Esophagus muscularis mucosa (tissue), 4 donors: Measurements from ENCODE around the gene UNC45B.
A peak's percentile ranks its signal among the peaks of the same experiment; 100 is the strongest.

Source experiments
- EP300 ChIP-seq: sonication (generic); formaldehyde crosslinking; IDR thresholded peaks from one replicate; pipeline ENCODE4 v1.6.1; 2017; ENCODE audit warnings: antibody characterized with exemption
- POLR2AphosphoS5 ChIP-seq, 2 donors: sonication (generic); formaldehyde crosslinking; IDR thresholded peaks; one replicate each; pipeline ENCODE4 v1.6.1; 2017; ENCODE audit warnings: antibody characterized with exemption in 2 of 2
- TF ChIP-seq, protein P1 (sequence below), 3 experiments: fragments of 200-600 bp in 2 of 3; fragments of 450-650 bp in 1 of 3; sonication (generic) in 2 of 3; IDR thresholded peaks; one replicate each; pipeline ENCODE4 v1.5.1; 2017 to 2019; ENCODE audit warnings: antibody characterized with exemption in 3 of 3, mild to moderate bottlenecking in 2 of 3, moderate library complexity in 1 of 3

DNA sequence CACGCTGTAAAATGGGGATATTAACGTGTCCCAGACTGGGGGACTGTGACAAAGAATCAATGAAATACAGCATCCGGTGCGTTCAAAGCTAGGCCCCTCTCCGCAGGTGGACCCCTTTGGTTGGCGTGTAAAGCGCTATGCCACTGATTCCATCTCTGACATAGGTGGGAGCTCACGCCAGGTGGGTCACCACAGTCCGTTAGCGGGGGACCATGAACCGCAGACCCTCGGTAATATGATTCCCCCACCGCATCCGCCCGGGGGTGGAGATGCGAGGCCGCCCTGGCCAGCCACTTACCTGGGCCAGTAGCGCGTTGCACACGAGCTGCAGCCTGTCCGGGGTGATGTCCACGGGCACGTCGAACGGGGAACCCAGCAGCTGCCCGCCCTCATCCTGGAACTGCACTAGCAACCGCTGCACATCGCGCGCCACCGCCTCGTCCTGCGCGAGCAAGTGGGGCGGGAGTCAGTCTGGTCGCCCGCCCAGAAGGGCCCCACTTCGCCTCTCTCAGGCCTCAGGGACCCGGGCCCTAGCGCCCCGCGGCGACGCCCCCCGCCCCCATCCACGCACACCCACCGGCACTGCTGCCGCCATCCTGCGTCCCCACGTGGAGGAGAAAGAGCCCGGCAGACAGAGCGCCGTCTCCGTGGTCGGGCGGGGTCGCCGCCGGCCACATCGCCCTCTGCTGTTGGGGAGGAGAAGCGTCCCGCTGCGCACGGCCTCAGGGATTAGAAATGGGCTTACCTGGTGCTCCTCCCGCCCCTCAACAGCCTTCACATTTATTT is 5.7 kb upstream of the UNC45B start, which contains the start of gene NLE1:
- no peak for TF ChIP-seq EP300
- TF ChIP-seq POLR2AphosphoS5 (IDR thresholded peaks at IDR 0.05): peak; percentile 49 to 82
- TF ChIP-seq, protein P1, sequence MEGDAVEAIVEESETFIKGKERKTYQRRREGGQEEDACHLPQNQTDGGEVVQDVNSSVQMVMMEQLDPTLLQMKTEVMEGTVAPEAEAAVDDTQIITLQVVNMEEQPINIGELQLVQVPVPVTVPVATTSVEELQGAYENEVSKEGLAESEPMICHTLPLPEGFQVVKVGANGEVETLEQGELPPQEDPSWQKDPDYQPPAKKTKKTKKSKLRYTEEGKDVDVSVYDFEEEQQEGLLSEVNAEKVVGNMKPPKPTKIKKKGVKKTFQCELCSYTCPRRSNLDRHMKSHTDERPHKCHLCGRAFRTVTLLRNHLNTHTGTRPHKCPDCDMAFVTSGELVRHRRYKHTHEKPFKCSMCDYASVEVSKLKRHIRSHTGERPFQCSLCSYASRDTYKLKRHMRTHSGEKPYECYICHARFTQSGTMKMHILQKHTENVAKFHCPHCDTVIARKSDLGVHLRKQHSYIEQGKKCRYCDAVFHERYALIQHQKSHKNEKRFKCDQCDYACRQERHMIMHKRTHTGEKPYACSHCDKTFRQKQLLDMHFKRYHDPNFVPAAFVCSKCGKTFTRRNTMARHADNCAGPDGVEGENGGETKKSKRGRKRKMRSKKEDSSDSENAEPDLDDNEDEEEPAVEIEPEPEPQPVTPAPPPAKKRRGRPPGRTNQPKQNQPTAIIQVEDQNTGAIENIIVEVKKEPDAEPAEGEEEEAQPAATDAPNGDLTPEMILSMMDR (IDR thresholded peaks at IDR 0.05): peak; percentile 89 to 98 (median 96)
